ENCODE data around the gene NPDC1. TPM values are rescaled to one million over a fixed set of nuclear protein-coding genes. Genes with fewer than 3 reads are reported as not detected.

NPDC1 gene
- total RNA-seq, 1 donor from 2014 or later, result 260 TPM

GRCh38 chr9:137011907-137012675 is 33.9 kb downstream of the NPDC1 start:
- H3K9me3 Mint-ChIP-seq (ENCODE audit: unreplicated experiment), result peaks cover 1% of the 10 kb centered on the region
- H3K4me3 Mint-ChIP-seq (ENCODE audit: unreplicated experiment), result no peak overlapping the region
- H3K27ac Mint-ChIP-seq (ENCODE audit: unreplicated experiment), result no peak overlapping the region
- no peaks in the 10 kb centered on the region for H3K4me1 Mint-ChIP-seq (ENCODE audit: low read depth, unreplicated experiment)
- TF ChIP-seq CTCF (IDR thresholded peaks at IDR 0.05; ENCODE audit: partially characterized antibody, unreplicated experiment), result no peak
- peaks cover 3% of the 10 kb centered on the region for H3K27me3 Mint-ChIP-seq (ENCODE audit: unreplicated experiment)
- no peaks in the 10 kb centered on the region for H3K36me3 Mint-ChIP-seq (ENCODE audit: unreplicated experiment)
- DNase-seq, result no peak

- DNase-seq, result no peak
- no peak overlapping the region for H3K27ac Mint-ChIP-seq (ENCODE audit: unreplicated experiment)
- peaks cover 1% of the 10 kb centered on the region for H3K9me3 Mint-ChIP-seq (ENCODE audit: unreplicated experiment)
- peaks cover under 1% of the 10 kb centered on the region for H3K4me1 Mint-ChIP-seq (ENCODE audit: low read depth, unreplicated experiment)
- no peaks in the 10 kb centered on the region for H3K36me3 Mint-ChIP-seq (ENCODE audit: unreplicated experiment)
- peaks cover under 1% of the 10 kb centered on the region for H3K27me3 Mint-ChIP-seq (ENCODE audit: unreplicated experiment)
- H3K4me3 Mint-ChIP-seq (ENCODE audit: unreplicated experiment), result no peak overlapping the region
- no peak for TF ChIP-seq CTCF (IDR thresholded peaks at IDR 0.05; ENCODE audit: partially characterized antibody, unreplicated experiment)
Observed at GRCh38 chr9:137011156-137011555, 34.8 kb downstream of the NPDC1 start.

GRCh38 chr9:137009938-137010732 is 35.8 kb downstream of the NPDC1 start:
- Mint-ChIP-seq H3K27me3 (ENCODE audit: unreplicated experiment) (peaks cover 3% of the 10 kb centered on the region), H3K9me3 (ENCODE audit: unreplicated experiment) (no peaks in the 10 kb centered on the region), H3K27ac (ENCODE audit: unreplicated experiment) (no peak overlapping the region), H3K4me1 (ENCODE audit: low read depth, unreplicated experiment) (peaks cover 2% of the 10 kb centered on the region), H3K4me3 (ENCODE audit: unreplicated experiment) (no peak overlapping the region), H3K36me3 (ENCODE audit: unreplicated experiment) (no peaks in the 10 kb centered on the region)
- no peak for TF ChIP-seq CTCF (IDR thresholded peaks at IDR 0.05; ENCODE audit: partially characterized antibody, unreplicated experiment)
- DNase-seq, result no peak

- Mint-ChIP-seq H3K36me3 (ENCODE audit: unreplicated experiment) (no peaks in the 10 kb centered on the region), H3K4me1 (ENCODE audit: low read depth, unreplicated experiment) (peaks cover 2% of the 10 kb centered on the region), H3K27ac (ENCODE audit: unreplicated experiment) (no peak overlapping the region), H3K4me3 (ENCODE audit: unreplicated experiment) (no peak overlapping the region), H3K27me3 (ENCODE audit: unreplicated experiment) (peaks cover 3% of the 10 kb centered on the region), H3K9me3 (ENCODE audit: unreplicated experiment) (peaks cover 2% of the 10 kb centered on the region)
- no peak for DNase-seq
- TF ChIP-seq CTCF (IDR thresholded peaks at IDR 0.05; ENCODE audit: partially characterized antibody, unreplicated experiment), result no peak
Observed at GRCh38 chr9:137009217-137009616, 36.8 kb downstream of the NPDC1 start.

GRCh38 chr9:137008312-137008711 is 37.7 kb downstream of the NPDC1 start:
- Mint-ChIP-seq H3K27ac (ENCODE audit: unreplicated experiment) (no peak overlapping the region), H3K27me3 (ENCODE audit: unreplicated experiment) (peaks cover 3% of the 10 kb centered on the region), H3K9me3 (ENCODE audit: unreplicated experiment) (peaks cover 2% of the 10 kb centered on the region), H3K4me1 (ENCODE audit: low read depth, unreplicated experiment) (peaks cover 2% of the 10 kb centered on the region), H3K4me3 (ENCODE audit: unreplicated experiment) (no peak overlapping the region), H3K36me3 (ENCODE audit: unreplicated experiment) (no peaks in the 10 kb centered on the region)
- no peak for TF ChIP-seq CTCF (IDR thresholded peaks at IDR 0.05; ENCODE audit: partially characterized antibody, unreplicated experiment)
- no peak for DNase-seq

Measured in glutamatergic neuron (in vitro differentiated cells).